NCI-H2227 (cell line): ENCODE results near the gene FBXO8.
"Not testable (repeated sequence)": the region's sequence is repeated elsewhere in the genome, so short reads cannot be mapped to it uniquely, and the experiment has no call there.

Source experiments
- DNase-seq: peaks from one replicate; lab custom pipeline; 2025; ENCODE audit not compliant: unreplicated experiment; lab: John Stamatoyannopoulos, UW

The FBXO8 gene

GRCh38 chr4:174283507-174284471, at the start of gene FBXO8, which contains the start of gene CEP44:
TSS of gene FBXO8 (minus strand) at chr4:174283667. CDS start at chr4:174263092, 20,575 bp downstream.
TSS of gene CEP44 (plus strand) at chr4:174283911. CDS start at chr4:174299122, 15,211 bp downstream.
- peak; percentile 85 for DNase-seq

- no peak for DNase-seq
Observed at GRCh38 chr4:174332741-174333493, 49.5 kb upstream of the FBXO8 start.

GRCh38 chr4:174324725-174325124, 41.3 kb upstream of the FBXO8 start:
- DNase-seq = no peak

GRCh38 chr4:174324236-174324635, 40.8 kb upstream of the FBXO8 start:
- DNase-seq = no peak

- no peak for DNase-seq
Observed at GRCh38 chr4:174320494-174321199, 37.2 kb upstream of the FBXO8 start.

GRCh38 chr4:174318829-174319764, 35.6 kb upstream of the FBXO8 start:
- DNase-seq = peak; percentile 36

GRCh38 chr4:174317531-174317930, 34.1 kb upstream of the FBXO8 start:
- no peak for DNase-seq

- DNase-seq = no peak
Observed at GRCh38 chr4:174316954-174317353, 33.5 kb upstream of the FBXO8 start.

GRCh38 chr4:174316546-174316945, 33.1 kb upstream of the FBXO8 start:
- DNase-seq = no peak

- DNase-seq = no peak
Observed at GRCh38 chr4:174314770-174315169, 31.3 kb upstream of the FBXO8 start.

- DNase-seq = no peak
Observed at GRCh38 chr4:174314274-174314673, 30.8 kb upstream of the FBXO8 start.

GRCh38 chr4:174312993-174313392, 29.5 kb upstream of the FBXO8 start:
- no peak for DNase-seq

- DNase-seq = no peak
Observed at GRCh38 chr4:174307694-174308093, 24.2 kb upstream of the FBXO8 start.

- no peak for DNase-seq
Observed at GRCh38 chr4:174305961-174306360, 22.5 kb upstream of the FBXO8 start.

- DNase-seq = no peak
Observed at GRCh38 chr4:174304664-174305063, 21.2 kb upstream of the FBXO8 start.

GRCh38 chr4:174303687-174304086, 20.2 kb upstream of the FBXO8 start:
- DNase-seq = no peak

GRCh38 chr4:174295142-174295541, 11.7 kb upstream of the FBXO8 start:
- not testable (repeated sequence) for DNase-seq

GRCh38 chr4:174294641-174295040, 11.2 kb upstream of the FBXO8 start:
- not testable (repeated sequence) for DNase-seq

GRCh38 chr4:174292473-174292872, 9.0 kb upstream of the FBXO8 start:
- no peak for DNase-seq

- DNase-seq = no peak
Observed at GRCh38 chr4:174286870-174287269, 3.4 kb upstream of the FBXO8 start.
